Fibroblast of skin of left biceps (primary cell): ENCODE measurements around the gene GIMAP5.
"Not testable (repeated sequence)": the region's sequence is repeated elsewhere in the genome, so short reads cannot be mapped to it uniquely, and the experiment has no call there.

Experiments
- DNase-seq, 2 experiments: peaks; one replicate each; pipeline ENCODE4 v3.0.0-alpha.2; 2013; ENCODE audit warnings: low read depth in 2 of 2

The GIMAP5 gene

DNA sequence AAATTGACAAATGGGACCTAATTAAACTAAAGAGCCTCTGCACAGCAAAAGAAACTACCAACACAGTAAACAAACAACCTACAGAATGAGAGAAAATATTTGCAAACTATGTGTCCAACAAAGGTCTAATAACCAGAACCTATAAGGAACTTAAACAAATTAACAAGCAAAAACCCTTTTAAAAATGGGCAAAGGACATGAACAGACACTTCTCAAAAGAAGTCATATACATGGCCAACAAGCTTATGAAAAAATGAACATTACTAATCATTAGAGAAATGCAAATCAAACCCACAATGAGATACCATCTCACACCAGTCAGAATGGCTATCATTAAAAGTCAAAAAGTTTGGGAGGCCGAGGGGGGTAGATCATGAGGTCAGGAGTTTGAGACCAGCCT lies 36.9 kb downstream of the GIMAP5 start:
- not testable (repeated sequence) for DNase-seq

DNA sequence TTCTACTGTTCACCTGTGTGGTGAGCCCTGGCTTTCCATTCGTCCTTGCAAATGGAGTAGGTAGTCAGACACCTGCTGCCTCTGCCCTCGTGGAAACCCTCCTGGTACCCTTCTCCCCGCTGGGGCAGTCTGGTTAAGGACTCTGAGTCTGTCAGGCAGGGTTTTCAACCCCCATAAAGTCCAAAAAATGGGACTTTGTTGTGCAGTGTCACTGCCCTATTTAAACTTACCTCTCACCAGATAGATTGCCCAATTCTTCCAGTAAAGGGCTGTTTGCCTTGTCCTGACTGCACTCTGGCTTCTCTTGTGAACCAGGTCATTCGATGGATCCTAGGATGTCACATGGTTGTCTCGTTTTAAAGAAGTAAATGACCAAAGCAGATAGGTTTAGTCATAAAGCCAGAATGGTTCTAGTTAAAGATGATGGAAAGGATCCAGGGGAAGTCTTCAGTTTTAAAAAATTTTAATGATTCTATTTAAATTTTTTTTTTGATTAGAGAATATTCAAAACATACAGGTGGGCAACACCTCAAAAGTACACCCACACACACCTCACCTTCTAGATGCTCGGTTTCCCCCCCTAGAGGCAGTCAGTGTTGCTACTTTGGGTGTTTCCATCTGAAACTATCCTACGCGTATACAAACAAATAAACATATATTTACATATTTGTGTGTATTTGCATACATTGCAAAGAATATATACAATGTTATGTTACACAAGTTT lies 41.0 kb downstream of the GIMAP5 start:
- DNase-seq = no peak

DNA sequence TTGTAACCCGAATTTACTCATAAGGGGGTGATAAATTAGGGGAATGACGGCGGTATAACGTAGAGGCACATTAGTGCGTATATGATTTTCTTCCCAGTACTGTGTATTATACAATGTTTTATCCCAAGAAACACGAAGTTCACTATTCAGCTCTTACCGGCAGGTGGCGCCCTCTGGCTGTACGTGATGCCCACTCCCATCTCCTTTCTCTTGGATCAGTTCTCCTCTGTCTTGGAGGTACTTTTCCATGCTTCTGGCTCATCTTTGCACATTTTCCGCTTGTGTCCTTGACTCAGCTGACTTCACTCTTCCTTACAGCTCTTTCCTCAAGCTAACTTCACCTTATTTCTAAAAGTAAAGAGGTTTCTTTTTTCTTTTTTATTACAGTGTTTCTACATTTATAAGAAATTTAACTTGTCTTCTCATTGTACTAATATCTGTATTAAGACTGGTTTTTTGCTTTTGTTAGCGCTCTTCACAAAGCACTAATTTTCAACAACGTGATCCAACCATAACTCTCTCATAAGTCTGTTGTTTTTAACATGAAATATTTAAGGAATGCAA lies 41.6 kb downstream of the GIMAP5 start:
- peak in 1 of 2 experiments; percentile 29 for DNase-seq

DNA sequence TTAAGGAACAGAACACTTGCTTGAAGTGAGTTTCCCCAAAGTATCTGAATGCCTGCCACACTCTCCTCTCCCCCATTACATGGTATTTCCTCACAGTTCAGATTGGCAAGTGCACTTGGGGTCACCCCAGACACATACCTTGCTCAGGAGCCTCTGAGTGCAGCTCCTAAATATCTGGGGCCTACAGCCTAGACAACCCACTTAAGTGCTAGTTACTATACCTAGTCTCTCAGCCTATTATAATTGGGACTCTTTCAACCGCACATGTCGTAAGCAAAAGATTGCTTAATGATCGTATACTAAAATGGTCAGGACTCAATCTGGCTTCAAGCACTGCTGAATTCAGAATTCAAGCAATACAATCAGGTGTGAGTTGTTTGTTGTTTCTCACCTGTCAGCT lies 43.1 kb downstream of the GIMAP5 start:
- no peak for DNase-seq

DNA sequence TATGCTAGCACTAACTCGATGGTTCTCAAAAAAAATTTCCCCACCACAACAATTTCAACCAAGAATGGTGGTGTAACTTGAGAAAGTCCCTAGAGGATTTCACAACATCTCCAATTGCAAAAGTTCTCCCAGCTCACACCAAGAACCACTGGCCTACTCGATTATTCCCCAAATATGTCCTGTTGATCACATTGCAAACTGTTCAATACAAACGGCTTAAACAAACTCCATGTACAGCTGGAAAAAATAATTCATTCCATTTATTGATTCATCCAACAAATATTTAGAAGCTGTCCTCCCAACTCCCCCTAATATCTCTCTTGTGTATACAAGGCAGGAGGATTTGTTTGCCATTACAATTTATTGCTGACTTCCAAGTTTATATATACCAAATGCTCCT lies 43.9 kb downstream of the GIMAP5 start:
- DNase-seq = peak; percentile 57 to 58

DNA sequence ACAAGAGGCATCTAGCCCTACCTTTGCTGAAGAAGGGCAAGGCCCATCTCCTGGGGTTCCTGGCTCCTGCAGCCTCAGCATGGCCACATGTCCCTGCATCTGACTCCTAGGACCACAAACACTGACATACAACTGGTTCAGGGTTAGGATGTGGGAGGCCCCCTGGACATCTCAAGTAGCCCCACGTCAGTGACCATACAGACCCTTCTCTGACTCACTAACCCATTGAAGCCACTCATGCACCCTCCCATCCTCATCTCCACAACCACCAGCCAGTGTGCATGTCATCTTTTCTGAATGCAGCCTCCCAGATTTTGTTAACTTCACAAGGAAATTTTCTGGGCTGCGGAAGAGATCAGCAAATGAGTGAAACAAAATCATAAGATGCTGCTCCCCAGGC lies 44.7 kb downstream of the GIMAP5 start:
- no peak for DNase-seq

DNA sequence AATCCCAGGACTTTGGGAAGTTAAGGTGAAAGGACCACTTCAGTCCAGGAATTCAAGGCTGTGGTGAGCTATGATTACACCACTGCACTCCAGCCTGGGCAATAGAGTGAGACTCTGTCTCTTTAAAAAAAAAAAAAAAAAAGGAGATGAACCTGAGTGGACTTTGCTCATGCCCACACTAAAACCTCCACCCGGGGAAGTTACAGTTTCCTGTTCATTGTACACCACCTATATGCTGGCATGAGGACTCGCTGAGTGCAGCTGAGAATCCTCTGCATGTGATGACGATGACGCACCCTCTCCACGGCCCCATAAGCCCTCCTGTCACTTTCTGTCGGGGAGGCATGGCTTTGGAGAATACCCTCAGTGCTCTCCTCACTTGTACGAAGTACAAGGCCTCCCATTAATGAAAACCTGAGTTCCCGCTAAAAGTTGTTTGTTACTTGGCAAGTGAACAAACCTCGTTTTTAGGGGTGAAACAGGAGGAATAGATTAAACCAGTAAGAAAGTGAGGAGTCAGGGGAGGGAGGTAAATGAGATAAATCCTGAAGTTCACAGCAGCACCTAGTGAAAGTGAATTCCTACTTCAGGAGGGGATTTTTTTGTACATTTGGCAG lies 47.0 kb downstream of the GIMAP5 start:
- no peak for DNase-seq

DNA sequence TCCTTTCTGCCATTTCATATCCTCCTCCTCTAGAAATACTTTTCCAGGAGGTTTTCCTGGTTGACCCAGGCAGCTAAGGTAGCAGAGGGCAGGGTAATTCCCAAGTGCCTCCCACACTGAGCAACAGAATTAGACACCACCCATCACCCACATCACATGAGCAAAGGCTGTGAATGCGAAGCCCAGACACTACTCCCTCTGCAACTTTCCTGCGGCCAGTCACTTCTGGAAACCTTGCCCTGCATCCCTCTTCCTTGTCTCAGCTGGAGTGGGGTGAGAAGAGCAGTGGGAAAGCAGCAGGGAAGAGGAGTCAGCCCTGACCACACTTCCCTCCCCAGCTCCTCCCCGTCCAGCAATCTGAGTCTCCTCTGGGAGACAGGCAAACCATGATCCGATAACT lies 47.7 kb downstream of the GIMAP5 start:
- no peak for DNase-seq

DNA sequence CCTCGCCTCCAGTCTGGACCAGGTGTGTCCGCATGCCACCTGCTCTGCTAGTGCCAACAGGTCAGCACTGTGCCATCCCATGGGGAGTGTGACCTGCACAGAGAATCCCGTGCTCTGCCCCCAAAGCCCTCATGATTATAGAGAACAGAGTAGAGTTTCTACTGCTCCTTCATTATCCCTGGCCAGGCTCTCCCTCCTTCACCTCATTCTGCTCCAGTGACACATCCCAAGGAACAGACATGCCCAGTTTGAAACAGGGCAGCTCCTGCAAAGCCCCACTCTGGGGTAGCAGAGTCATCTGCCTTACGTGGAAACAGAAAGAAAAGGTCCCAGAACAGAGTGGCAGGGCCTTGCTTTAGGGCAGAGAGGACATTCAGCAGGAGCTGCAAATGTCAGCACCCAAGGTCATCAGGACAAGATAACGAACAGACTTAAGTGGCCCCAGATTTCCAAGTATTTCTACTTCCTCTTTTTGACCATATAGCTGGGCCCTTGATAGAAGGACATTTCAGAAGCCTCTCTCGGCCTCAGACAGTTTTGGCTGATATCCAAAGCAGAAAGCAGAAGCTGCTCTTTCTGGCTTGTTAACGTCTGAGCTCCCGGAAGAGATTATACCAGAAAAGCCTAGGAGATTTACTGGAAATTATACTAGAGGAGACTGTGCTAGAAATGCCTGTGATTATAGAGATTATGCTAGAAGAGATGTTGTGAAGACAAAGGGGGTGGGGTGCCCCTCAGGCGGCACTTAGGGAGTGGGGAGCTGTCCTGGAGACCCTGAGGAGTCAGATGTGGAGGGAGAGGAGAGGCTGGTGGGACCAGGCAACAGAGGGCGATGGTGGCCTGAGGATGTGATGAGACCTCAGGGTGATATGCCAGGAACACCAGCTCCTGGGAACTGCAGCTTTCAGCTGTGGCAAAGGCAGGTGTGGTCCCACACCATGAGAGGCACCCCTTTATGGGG lies 50.4 kb downstream of the GIMAP5 start:
- peak in 1 of 2 experiments; percentile 2 for DNase-seq

DNA sequence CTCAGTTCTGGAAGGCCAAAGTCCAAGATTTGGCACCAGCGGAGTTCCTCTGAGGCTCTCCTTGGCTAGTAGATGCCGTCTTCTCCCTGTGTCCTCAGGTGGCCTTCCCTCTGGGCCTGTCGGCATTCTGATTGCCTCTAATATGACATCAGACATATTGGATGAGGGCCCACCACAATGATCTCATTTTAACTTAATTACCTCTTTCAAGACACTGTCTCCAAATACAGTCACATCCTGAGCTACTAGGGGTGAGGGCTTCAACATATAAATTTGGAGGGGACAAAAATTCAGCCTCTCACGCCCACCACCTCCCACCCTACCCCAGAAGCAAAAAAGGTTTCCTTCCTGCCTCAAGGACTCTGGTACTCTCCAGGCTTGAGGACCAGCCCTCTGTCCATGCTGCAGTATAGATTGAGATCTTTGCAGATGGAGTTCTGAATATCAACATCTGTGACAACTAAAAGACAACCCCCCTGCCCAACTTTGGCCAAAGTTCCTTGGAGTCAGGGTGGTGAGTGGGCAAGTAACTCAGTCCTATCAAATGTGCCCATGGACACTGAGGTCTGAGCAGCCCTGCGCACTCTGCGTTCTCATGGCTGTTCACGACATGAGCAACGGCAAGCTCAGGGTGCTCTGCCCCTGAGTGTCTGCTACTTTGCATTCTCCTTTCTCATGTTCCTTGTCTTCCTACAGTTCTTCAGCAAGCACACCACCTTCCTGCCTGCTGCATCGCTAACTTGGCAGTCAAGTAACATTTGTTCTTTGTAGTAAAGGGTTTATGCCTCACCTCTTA lies 51.5 kb downstream of the GIMAP5 start:
- peak; percentile 16 to 32 for DNase-seq

DNA sequence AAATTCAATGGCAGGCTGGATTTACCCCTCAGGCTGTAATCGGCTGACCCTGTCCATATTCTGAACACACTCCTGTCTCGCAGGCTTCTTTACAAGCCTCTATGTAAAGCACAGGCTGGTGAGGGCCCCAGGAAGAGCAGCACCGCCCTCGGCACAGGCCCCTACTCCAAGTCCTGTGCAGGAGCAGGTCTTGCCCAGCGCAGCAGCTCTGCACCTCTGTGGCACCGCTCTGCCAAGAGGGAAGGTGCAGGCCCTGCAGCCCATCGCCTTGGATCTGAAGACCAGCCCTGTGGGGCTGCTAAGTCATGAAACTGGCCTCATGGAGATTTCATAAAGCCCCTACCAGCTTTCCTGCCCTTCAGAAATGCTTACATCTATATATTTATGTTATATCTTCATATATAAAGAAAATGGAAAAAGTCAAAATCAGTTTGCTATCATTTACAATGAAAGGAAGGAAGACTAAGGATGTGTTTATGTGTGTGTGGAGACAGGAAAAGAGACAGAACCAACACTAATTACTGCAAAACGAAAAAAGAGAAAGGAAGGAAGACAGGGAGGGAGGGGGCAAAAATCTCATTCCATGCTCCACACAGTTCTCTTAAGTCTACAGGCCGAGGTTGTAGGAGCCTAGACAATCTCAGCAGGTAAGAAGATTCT lies 53.3 kb downstream of the GIMAP5 start:
- DNase-seq = no peak

DNA sequence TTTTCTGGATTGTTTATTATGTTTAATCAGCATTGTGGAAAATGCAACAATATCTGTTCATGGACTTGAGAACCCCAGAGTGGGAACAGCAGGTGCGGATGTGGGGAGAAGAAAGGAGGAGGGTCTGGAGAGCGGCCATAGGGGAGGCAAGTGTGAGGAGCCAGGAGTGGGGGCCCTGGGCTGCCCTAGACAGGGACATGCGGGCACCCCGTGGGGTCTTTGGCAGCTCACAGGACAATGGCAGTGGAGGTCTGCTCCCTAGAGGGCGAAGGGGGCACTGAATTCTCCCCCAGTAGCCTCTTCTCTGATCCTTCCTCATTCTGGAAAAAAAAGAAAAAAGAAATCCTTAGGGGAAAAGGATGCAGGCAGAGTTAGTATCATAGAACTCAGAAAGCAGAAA lies 54.1 kb downstream of the GIMAP5 start:
- no peak for DNase-seq

DNA sequence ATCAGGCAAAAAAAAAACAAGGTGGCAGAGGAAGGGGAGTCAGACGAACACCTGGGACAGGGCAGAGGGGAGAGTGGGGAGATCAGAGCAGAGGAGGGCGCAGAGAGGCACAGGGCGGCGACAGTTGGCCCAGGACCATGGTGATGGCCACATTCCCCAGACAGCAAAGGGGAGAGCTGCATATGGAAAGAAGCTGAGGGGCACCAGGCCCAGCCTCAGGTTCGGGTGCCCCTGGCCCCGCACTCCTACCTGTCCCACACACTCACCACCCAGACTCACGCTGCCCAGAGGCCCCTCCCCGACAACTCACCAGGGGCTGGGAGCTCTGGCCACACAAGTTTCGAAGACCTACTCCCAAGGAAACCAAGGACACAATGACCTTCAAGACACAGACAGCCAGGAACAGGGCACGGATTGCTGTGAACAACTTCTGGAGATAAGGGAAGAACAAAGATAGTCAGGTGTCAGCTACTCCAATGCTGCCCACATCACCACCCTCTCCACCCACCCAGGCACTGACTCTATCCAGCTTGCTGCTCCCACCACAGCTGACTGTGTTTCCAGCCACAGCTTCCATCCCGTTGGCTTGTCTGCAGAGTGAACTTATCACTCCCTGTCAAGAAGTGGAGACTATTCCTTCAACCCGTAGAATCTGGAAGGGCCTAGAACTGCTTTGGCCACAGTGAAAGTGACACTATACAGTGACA lies 54.7 kb downstream of the GIMAP5 start:
- DNase-seq = no peak
